ENCODE results near the gene SLC47A1. TPM values are rescaled to one million over a fixed set of nuclear protein-coding genes. Genes with fewer than 3 reads are reported as not detected.

SLC47A1 gene
- total and polyA plus RNA-seq, 2 of the 4 experiments (the other 2 are of a cell fraction): not detected

GRCh38 chr17:19502517-19502916 lies 31.1 kb upstream of the SLC47A1 start:
- Histone ChIP-seq H3K4me3 (ENCODE audit: insufficient read depth, low read depth, low read length) (no peak overlapping the region), H3K14ac (replicated peaks; ENCODE audit: low read depth, low read length) (no peak overlapping the region), H3K27ac (ENCODE audit: insufficient read depth, low read length) (no peak overlapping the region), H2BK15ac (ENCODE audit: low read depth, low read length) (no peak overlapping the region), H3K4me1 (ENCODE audit: control insufficient read depth, insufficient read depth, low read length) (no peaks in the 10 kb centered on the region), H3K9ac (ENCODE audit: low read depth, low read length) (no peak overlapping the region), H2BK20ac (ENCODE audit: low read depth, low read length) (no peak overlapping the region), H3K9me3 (ENCODE audit: control insufficient read depth, insufficient read depth, low read length) (no peaks in the 10 kb centered on the region), H4K91ac (ENCODE audit: insufficient read depth, low read depth, low read length) (no peak overlapping the region), H2BK120ac (ENCODE audit: low read depth, low read length) (no peak overlapping the region), H3K36me3 (ENCODE audit: control insufficient read depth, insufficient read depth, low read length) (no peaks in the 10 kb centered on the region), H3K18ac (ENCODE audit: low read depth, low read length) (no peak overlapping the region), H4K20me1 (ENCODE audit: insufficient read depth, low read length) (no peaks in the 10 kb centered on the region), H2AK9ac (replicated peaks; ENCODE audit: low read depth, low read length, poor library complexity) (no peak overlapping the region), H3K4ac (ENCODE audit: low read depth, low read length) (no peak overlapping the region), H3K56ac (ENCODE audit: extremely low read depth, insufficient read depth, low read length) (no peak overlapping the region), H2AFZ (replicated peaks; ENCODE audit: low read length, poor library complexity) (no peak overlapping the region), H4K5ac (ENCODE audit: low read depth, low read length) (no peak overlapping the region), H3K27me3 (ENCODE audit: control insufficient read depth, insufficient read depth, low read length) (peaks cover 19% of the 10 kb centered on the region), H2AK5ac (ENCODE audit: low read depth, low read length) (no peak overlapping the region), H2BK5ac (ENCODE audit: low read depth, low read length, poor library complexity, severe bottlenecking) (no peak overlapping the region), H4K8ac (ENCODE audit: low read depth in 2 of 2, low read length in 2 of 2) (no peak overlapping the region), H3K4me2 (ENCODE audit: low read depth, low read length) (no peak overlapping the region), H3K23ac (ENCODE audit: low read depth, low read length) (no peak overlapping the region), H3K79me1 (ENCODE audit: low read depth in 1 of 2, low read length in 2 of 2) (no peaks in the 10 kb centered on the region), H3K9me1 (ENCODE audit: insufficient read depth, low read length) (no peaks in the 10 kb centered on the region)
- ATAC-seq (ENCODE audit: low read depth) (no peak), DNase-seq (no peak)
- ChIA-PET POLR2A (ENCODE audit: unreplicated experiment) (interaction anchor here (0.6 kb wide), 1 partner anchor 128 kb away, joined by 3 read pairs; no protein-coding TSS in a partner anchor), CTCF (interaction anchor here (0.7 to 1.5 kb wide), 2 partner anchors 43 to 55 kb away, joined by 3 to 5 read pairs; no protein-coding TSS in a partner anchor)
- BruUV-seq (replicated peaks): no TSS peak
- TF ChIP-seq RAD21 (IDR thresholded peaks at IDR 0.05; ENCODE audit: low read length): no peak
- TF ChIP-seq, protein P1, sequence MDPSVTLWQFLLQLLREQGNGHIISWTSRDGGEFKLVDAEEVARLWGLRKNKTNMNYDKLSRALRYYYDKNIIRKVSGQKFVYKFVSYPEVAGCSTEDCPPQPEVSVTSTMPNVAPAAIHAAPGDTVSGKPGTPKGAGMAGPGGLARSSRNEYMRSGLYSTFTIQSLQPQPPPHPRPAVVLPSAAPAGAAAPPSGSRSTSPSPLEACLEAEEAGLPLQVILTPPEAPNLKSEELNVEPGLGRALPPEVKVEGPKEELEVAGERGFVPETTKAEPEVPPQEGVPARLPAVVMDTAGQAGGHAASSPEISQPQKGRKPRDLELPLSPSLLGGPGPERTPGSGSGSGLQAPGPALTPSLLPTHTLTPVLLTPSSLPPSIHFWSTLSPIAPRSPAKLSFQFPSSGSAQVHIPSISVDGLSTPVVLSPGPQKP (IDR thresholded peaks at IDR 0.05; ENCODE audit: borderline replicate concordance, low read depth, low read length): no peak
- TF ChIP-seq POLR2A (IDR thresholded peaks at IDR 0.05; ENCODE audit: low read depth, low read length): no peak
- no peak for TF ChIP-seq FOS (IDR thresholded peaks at IDR 0.05; ENCODE audit: low read depth, low read length)
- no peak for TF ChIP-seq BHLHE40 (IDR thresholded peaks at IDR 0.05; ENCODE audit: low read depth, low read length)
- no peak for TF ChIP-seq NFE2L2 (IDR thresholded peaks at IDR 0.05; ENCODE audit: low read depth, low read length)
- TF ChIP-seq CEBPB (IDR thresholded peaks at IDR 0.05; ENCODE audit: low read depth, low read length): no peak
- no peak for TF ChIP-seq CTCF (conservative IDR thresholded peaks at IDR 0.05; ENCODE audit: low read depth, low read length)
- no peak for TF ChIP-seq MXI1 (IDR thresholded peaks at IDR 0.05; ENCODE audit: borderline replicate concordance, low read depth, low read length)
- TF ChIP-seq USF2 (IDR thresholded peaks at IDR 0.05; ENCODE audit: low read depth, low read length): no peak
- no peak for TF ChIP-seq MAFK (IDR thresholded peaks at IDR 0.05; ENCODE audit: low read depth, low read length)
- no peak for TF ChIP-seq RCOR1 (IDR thresholded peaks at IDR 0.05; ENCODE audit: insufficient replicate concordance, low read length)
- TF ChIP-seq CHD1 (IDR thresholded peaks at IDR 0.05; ENCODE audit: low read depth, low read length): no peak
- no peak for TF ChIP-seq SMC3 (IDR thresholded peaks at IDR 0.05; ENCODE audit: low read depth, low read length)
- no peak for TF ChIP-seq RFX5 (IDR thresholded peaks at IDR 0.05; ENCODE audit: low read depth, low read length)
- in situ Hi-C loops (cut with MboI; ENCODE audit: low sequenced_read_pairs) (loop anchor here (5.0 kb wide), 2 partner anchors 50 to 135 kb away; no protein-coding TSS in a partner anchor), intact Hi-C loops (cut with micrococcal nuclease) (no loop called here), dilution Hi-C loops (cut with HindIII; ENCODE audit: low sequenced_read_pairs, unreplicated experiment) (no loop called here)
- 60% methylated on average over 1 of the region's 9 CpGs; no CpG with 5 or more reads in 1 of the 2 experiments for WGBS, 2 experiments (ENCODE audit: extremely low coverage in 2 of 2, insufficient read length in 1 of 2)

Measured in IMR-90 (cell line).